HG03066 (cell line): ENCODE results near the gene C16orf46.

Experiments used
- ATAC-seq: cut with Tn5 transposase; IDR thresholded peaks from one replicate; pipeline ENCODE4 v1.9.1; 2021; ENCODE audit warnings: low read depth; ENCODE audit not compliant: unreplicated experiment

C16orf46 gene

GRCh38 chr16:81076566-81077075 lies 417 bp downstream of the C16orf46 start:
- ATAC-seq = peak; percentile 83

- no peak for ATAC-seq
These were observed 3.3 kb downstream of the C16orf46 start for GRCh38 chr16:81073560-81074330.

GRCh38 chr16:81071805-81072204 lies 5.2 kb downstream of the C16orf46 start:
- ATAC-seq = no peak

GRCh38 chr16:81070979-81071378 lies 6.1 kb downstream of the C16orf46 start:
- ATAC-seq = no peak

- ATAC-seq = no peak
These were observed 8.0 kb downstream of the C16orf46 start for GRCh38 chr16:81069063-81069462.

GRCh38 chr16:81067166-81067565 lies 9.9 kb downstream of the C16orf46 start:
- ATAC-seq = no peak

GRCh38 chr16:81066681-81067080 lies 10.4 kb downstream of the C16orf46 start:
- no peak for ATAC-seq

- ATAC-seq = no peak
These were observed 15.0 kb downstream of the C16orf46 start for GRCh38 chr16:81061871-81062608.

GRCh38 chr16:81061307-81061640 lies 15.8 kb downstream of the C16orf46 start:
- no peak for ATAC-seq

- no peak for ATAC-seq
These were observed 16.3 kb downstream of the C16orf46 start for GRCh38 chr16:81060576-81061306.

- ATAC-seq = no peak
These were observed 23.3 kb downstream of the C16orf46 start for GRCh38 chr16:81053761-81054160.

GRCh38 chr16:81042821-81043220 lies 34.2 kb downstream of the C16orf46 start:
- ATAC-seq = no peak

- ATAC-seq = no peak
These were observed 35.3 kb downstream of the C16orf46 start for GRCh38 chr16:81041696-81042095.

GRCh38 chr16:81040842-81041241 lies 36.2 kb downstream of the C16orf46 start:
- no peak for ATAC-seq

GRCh38 chr16:81040131-81040530 lies 36.9 kb downstream of the C16orf46 start:
- no peak for ATAC-seq

GRCh38 chr16:81036751-81037350 lies 40.2 kb downstream of the C16orf46 start:
- no peak for ATAC-seq

GRCh38 chr16:81035975-81036750 lies 40.9 kb downstream of the C16orf46 start:
- peak; percentile 48 for ATAC-seq

GRCh38 chr16:81035398-81035974 lies 41.6 kb downstream of the C16orf46 start, which contains the start of gene ATMIN:
ATMIN (plus strand) TSS chr16:81035842; CDS start chr16:81035871, 29 bp downstream.
- ATAC-seq = peak; percentile 89

GRCh38 chr16:81029930-81030604 lies 47.0 kb downstream of the C16orf46 start:
- no peak for ATAC-seq
